Ovary (tissue), 3 donors: ENCODE measurements around the gene PRR20D.
"Not testable (repeated sequence)": the region's sequence is repeated elsewhere in the genome, so short reads cannot be mapped to it uniquely, and the experiment has no call there.

ENCODE experiments used
- CTCF ChIP-seq, 3 donors: fragments of 450-650 bp in 2 of 3; fragments of 200-600 bp in 1 of 3; IDR thresholded peaks; one replicate each; pipeline versions ENCODE4 v1.5.1 to v1.8.0; 2016 to 2022; ENCODE audit warnings: antibody characterized with exemption in 3 of 3, mild to moderate bottlenecking in 1 of 3
- EP300 ChIP-seq: sonication (generic); formaldehyde crosslinking; IDR thresholded peaks from one replicate; pipeline ENCODE4 v1.6.1; 2017; ENCODE audit warnings: antibody characterized with exemption
- POLR2A ChIP-seq: fragments of 450-650 bp; IDR thresholded peaks from one replicate; pipeline ENCODE4 v1.6.1; 2017; ENCODE audit warnings: antibody characterized with exemption, mild to moderate bottlenecking, moderate library complexity
- donor health status: DM: no; HTN: no; CAD: no.

DNA sequence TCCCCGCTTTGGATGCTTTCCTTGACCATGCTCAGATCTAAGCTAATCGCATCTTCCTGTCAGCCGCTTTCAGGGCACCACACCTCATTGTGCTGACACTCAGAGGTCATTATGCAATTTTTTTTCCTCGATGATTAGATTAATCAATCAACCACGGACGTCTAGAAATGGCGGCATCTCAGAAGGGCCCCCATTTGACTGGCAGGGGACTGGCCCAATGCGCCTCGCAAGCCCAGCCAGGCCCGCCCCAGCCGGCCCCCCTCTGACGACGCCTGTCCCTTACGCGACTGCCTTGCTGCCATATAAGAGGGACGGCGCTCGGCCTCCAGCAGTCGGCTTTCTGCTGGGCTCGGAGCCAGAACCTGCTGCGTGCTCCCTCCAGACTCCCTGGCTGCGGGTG lies at the start of gene PRR20D:
- not testable (repeated sequence) for TF ChIP-seq POLR2A; CTCF (IDR thresholded peaks at IDR 0.05); EP300
